ENCODE data around the gene PRADC1.

PRADC1 gene

DNA sequence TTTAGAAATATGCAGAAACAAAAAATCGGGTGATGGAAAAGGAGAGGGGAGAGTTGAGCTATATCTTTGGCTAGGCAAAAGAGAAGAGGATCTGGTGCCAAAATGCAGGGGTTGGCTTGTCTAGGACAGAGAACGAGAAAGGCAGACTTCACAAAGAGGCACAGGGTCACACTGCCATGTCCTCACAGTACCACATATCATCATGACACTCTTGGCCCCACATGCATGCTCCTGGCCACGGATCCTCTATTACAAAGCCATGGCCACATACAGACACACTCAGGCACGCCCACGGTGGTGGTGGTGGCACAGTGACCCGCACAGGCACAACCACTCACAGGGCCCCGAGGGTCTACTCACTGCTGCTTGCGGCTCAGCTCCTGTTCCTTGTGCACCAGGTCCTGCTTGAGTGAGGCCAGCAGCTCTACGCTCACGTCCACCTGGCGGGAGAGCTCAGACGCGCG lies 35.4 kb upstream of the PRADC1 start:
- TF ChIP-seq, protein P1, sequence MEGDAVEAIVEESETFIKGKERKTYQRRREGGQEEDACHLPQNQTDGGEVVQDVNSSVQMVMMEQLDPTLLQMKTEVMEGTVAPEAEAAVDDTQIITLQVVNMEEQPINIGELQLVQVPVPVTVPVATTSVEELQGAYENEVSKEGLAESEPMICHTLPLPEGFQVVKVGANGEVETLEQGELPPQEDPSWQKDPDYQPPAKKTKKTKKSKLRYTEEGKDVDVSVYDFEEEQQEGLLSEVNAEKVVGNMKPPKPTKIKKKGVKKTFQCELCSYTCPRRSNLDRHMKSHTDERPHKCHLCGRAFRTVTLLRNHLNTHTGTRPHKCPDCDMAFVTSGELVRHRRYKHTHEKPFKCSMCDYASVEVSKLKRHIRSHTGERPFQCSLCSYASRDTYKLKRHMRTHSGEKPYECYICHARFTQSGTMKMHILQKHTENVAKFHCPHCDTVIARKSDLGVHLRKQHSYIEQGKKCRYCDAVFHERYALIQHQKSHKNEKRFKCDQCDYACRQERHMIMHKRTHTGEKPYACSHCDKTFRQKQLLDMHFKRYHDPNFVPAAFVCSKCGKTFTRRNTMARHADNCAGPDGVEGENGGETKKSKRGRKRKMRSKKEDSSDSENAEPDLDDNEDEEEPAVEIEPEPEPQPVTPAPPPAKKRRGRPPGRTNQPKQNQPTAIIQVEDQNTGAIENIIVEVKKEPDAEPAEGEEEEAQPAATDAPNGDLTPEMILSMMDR (IDR thresholded peaks at IDR 0.05; ENCODE audit: insufficient read depth, low read depth, low read length, missing control alignments): no peak
- H3K4me3 ChIP-seq (ENCODE audit: low read depth, low read length): no peak overlapping the region
- DNase-seq (ENCODE audit: low read depth): no peak

DNA sequence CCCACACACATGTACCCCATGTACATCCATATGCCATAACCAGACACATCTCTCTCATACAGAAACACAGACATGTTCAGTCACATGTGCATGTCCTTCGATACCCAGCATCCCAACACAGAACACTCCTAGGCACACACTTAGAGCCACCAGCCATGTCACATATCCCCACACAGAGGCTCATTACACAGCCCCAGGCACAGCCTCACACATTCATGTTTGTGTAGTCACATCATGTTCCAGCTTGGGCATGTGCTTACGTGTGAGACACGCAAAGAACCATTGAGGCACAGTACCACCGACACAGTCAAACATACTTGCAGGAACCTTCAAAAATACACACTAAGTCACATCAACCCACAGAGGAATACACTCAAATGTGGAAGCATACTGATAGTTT lies 34.0 kb upstream of the PRADC1 start:
- TF ChIP-seq, protein P1 (IDR thresholded peaks at IDR 0.05; ENCODE audit: insufficient read depth, low read depth, low read length, missing control alignments): no peak
- DNase-seq (ENCODE audit: low read depth): no peak
- no peak overlapping the region for H3K4me3 ChIP-seq (ENCODE audit: low read depth, low read length)

DNA sequence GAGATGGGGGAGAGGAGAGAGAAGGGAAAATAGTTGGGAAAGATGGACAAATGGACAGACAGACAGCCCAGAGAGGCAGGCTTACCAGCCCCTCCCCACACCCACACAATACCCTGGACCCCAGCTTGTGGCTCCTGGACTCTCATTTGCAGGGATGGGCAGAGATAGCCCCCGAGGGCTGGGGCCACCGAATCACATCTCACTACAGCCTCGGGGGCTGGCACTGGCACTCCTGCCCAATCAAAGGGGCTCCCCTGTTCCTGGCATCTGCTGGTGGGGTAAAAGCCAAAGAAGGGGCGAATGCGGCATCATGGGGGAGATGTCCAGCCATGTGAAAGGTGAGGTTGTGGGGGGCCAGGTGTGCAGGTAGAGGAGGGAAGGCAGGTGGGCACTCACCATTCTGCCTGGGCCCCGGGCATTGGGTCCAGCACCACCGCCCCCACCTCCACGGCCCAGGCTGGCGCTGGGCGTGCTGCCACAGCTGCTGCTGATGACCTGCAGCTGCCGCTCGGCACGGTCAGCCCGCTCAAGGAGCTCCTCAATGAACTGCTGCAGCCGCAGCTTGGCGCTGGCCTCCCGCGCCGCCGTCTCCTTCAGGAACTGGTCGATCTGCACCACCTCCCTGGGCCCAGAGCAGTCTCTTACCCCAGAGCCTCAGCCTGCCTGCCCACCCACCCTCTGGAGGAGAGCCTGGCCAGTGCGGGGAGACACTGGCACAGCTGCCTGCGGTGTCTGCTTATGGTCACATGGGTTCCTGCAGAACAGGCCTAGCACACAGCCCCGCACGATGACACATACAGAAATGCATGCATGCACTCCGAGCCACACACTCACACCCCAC lies 33.2 kb upstream of the PRADC1 start:
- no peak overlapping the region for H3K4me3 ChIP-seq (ENCODE audit: low read depth, low read length)
- TF ChIP-seq, protein P1 (IDR thresholded peaks at IDR 0.05; ENCODE audit: insufficient read depth, low read depth, low read length, missing control alignments): no peak
- no peak for DNase-seq (ENCODE audit: low read depth)

DNA sequence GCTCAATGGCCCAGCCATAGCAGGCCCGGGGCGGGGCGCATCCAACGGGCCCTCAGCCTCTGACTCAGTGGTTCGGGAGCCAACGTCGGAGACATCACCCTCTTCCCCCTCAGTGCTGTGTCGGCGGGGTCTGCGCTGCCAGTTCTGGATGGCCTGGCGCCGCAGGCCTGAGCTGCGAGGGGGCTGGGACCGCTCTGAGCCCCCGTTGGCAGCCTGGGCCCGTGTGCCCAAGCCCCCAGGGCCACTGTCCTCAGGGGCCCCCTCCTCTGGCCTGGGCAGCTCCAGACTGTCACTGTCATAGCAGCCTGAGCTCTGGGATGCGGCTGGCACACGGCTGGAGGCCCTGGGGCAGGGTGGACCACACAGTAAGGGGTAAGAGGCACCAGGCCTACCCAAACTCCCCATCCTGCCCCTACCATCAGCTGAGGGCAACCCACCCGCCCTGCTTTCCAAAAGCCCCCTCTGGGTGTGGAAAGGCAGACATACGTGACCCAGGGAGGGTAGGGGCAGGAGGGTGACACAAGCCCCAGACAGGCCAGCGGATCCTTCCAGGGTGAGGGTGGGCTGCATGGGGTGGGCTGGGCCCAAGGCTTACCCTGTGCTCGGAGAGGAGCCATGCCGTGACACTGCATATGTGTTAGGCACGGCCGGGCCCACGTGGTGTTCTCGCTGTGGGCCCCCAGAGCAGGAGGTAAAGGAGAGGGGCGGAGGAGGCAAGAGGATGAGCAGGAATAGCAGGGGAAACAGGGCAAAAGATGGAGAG lies 32.4 kb upstream of the PRADC1 start:
- no peak for DNase-seq (ENCODE audit: low read depth)
- TF ChIP-seq, protein P1 (IDR thresholded peaks at IDR 0.05; ENCODE audit: insufficient read depth, low read depth, low read length, missing control alignments): no peak
- H3K4me3 ChIP-seq (ENCODE audit: low read depth, low read length): no peak overlapping the region

DNA sequence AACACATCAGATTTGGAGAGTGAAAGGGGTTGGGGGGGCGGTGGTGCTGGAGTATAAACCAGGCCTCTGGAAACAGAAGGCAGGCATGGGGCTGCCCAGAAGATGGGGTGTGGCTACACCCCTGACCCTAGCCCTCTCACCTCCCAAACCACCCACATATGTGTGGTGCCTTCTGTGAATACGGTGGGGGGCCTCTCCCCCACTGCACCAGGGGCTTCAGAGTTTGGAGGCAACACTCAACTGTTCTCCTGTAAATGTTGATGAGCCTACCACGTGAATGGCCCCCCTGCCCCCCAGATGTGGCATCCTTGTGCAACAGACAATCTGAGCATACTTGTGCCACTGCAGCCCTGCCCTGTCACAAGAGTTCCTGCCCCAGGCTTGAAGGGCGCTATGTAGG lies 31.7 kb upstream of the PRADC1 start:
- H3K4me3 ChIP-seq (ENCODE audit: low read depth, low read length): no peak overlapping the region
- DNase-seq (ENCODE audit: low read depth): no peak
- TF ChIP-seq, protein P1 (IDR thresholded peaks at IDR 0.05; ENCODE audit: insufficient read depth, low read depth, low read length, missing control alignments): no peak

DNA sequence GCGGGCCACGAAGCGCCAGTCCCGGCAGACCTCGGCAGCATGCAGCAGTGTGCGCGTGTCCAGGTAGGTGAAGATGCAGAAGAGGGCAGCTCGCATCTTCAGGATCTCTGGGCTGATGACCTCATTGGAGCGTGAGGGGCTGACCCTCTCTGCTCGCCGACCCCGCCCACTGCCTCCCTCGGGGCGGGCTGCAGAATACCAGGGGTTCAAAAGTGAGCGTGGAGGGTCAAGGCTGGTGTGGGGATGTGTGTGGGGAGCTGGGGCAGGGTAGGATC lies 31.2 kb upstream of the PRADC1 start:
- no peak for DNase-seq (ENCODE audit: low read depth)
- TF ChIP-seq, protein P1 (IDR thresholded peaks at IDR 0.05; ENCODE audit: insufficient read depth, low read depth, low read length, missing control alignments): no peak
- no peak overlapping the region for H3K4me3 ChIP-seq (ENCODE audit: low read depth, low read length)
